SW480 (cell line): Measurements from ENCODE around the gene TES.
"Not testable (repeated sequence)": the region's sequence is repeated elsewhere in the genome, so short reads cannot be mapped to it uniquely, and the experiment has no call there.

Experiments used
- DNase-seq: peaks from one replicate; pipeline ENCODE4 v3.0.0-alpha.2; 2016; ENCODE audit warnings: low spot score

TES gene

GRCh38 chr7:116210345-116211005 lies at the start of gene TES:
TES (plus strand) TSS chr7:116210539; CDS start chr7:116210708, 169 bp downstream.
- peak; percentile 86 for DNase-seq

GRCh38 chr7:116161728-116162127 lies 48.6 kb upstream of the TES start:
- no peak for DNase-seq

GRCh38 chr7:116162254-116162653 lies 48.1 kb upstream of the TES start:
- no peak for DNase-seq

GRCh38 chr7:116162992-116163391 lies 47.3 kb upstream of the TES start:
- no peak for DNase-seq

- DNase-seq: no peak
These were observed 45.6 kb upstream of the TES start for GRCh38 chr7:116164552-116165306.

GRCh38 chr7:116165717-116166116 lies 44.6 kb upstream of the TES start:
- no peak for DNase-seq

GRCh38 chr7:116166156-116166555 lies 44.2 kb upstream of the TES start:
- DNase-seq: no peak

- no peak for DNase-seq
These were observed 43.2 kb upstream of the TES start for GRCh38 chr7:116167177-116167576.

- DNase-seq: peak; percentile 48
These were observed 41.3 kb upstream of the TES start for GRCh38 chr7:116169060-116169459.

GRCh38 chr7:116170180-116170579 lies 40.2 kb upstream of the TES start:
- no peak for DNase-seq

- DNase-seq: no peak
These were observed 39.2 kb upstream of the TES start for GRCh38 chr7:116171094-116171493.

- no peak for DNase-seq
These were observed 38.0 kb upstream of the TES start for GRCh38 chr7:116172353-116172752.

- peak; percentile 64 for DNase-seq
These were observed 37.0 kb upstream of the TES start for GRCh38 chr7:116173051-116174028.

- DNase-seq: not testable (repeated sequence)
These were observed 35.2 kb upstream of the TES start for GRCh38 chr7:116175095-116175494.

- no peak for DNase-seq
These were observed 34.1 kb upstream of the TES start for GRCh38 chr7:116176226-116176625.

- DNase-seq: no peak
These were observed 33.3 kb upstream of the TES start for GRCh38 chr7:116177009-116177408.

GRCh38 chr7:116180302-116180701 lies 30.0 kb upstream of the TES start:
- DNase-seq: peak; percentile 69

- no peak for DNase-seq
These were observed 28.3 kb upstream of the TES start for GRCh38 chr7:116182023-116182422.

GRCh38 chr7:116185450-116185849 lies 24.9 kb upstream of the TES start:
- DNase-seq: no peak

- DNase-seq: no peak
These were observed 24.4 kb upstream of the TES start for GRCh38 chr7:116185956-116186355.

- DNase-seq: no peak
These were observed 22.9 kb upstream of the TES start for GRCh38 chr7:116187400-116187799.

- no peak for DNase-seq
These were observed 16.8 kb upstream of the TES start for GRCh38 chr7:116193329-116194087.
